ENCODE results near the gene PPM1E.
"Not testable (repeated sequence)": the region's sequence is repeated elsewhere in the genome, so short reads cannot be mapped to it uniquely, and the experiment has no call there.

PPM1E gene

DNA sequence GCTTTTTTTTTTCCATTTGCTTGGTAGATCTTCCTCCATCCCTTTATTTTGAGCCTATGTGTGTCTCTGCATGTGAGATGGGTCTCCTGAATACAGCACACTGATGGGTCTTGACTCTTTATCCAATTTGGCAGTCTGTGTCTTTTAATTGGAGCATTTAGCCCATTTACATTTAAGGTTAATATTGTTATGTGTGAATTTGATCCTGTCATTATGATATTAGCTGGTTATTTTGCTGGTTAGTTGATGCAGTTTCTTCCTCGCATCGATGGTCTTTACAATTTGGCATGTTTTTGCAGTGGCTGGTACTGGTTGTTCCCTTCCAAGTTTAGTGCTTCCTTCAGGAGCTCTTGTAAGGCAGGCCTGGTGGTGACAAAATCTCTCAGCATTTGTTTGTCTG, 94.5 kb downstream of the PPM1E start:
- not testable (repeated sequence) for DNase-seq

DNA sequence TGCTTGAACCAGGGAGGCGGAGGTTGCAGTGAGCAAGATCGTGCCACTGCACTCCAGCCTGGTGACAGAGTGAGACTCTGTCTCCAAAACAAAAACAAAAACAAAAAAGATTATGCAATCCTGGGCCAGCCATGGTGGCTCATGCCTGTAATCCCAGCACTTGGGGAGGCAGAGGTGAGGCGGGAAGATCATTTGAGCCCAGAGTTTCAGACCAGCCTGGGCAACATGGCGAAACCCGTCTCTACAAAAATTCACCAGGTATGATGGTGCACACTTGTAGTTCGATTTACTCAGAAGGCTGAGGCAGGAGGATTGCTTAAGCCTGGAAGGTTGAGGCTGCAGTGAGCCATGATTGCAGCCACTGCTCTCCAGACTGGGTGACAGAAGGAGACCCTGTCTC, 109.6 kb downstream of the PPM1E start:
- no peak for DNase-seq

DNA sequence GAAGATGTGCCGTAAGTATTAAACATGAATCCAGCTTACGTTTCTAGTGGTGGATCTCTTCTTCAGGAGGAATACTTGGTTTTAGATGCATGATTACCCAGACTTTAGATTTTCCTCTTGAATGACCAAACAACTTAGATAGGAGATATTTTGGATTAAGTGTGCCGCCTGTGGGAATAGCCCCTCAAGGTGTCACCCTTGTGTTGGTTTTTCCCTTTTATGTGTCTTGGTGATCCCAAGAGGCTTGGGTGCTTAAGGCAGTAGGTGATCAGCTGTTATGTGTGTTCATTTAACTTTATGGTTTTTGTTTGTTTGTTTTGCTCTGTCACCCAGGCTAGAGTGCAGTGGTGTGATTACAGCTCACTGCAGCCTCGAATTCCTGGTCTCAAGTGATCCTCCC, 115.1 kb downstream of the PPM1E start:
- DNase-seq: no peak

DNA sequence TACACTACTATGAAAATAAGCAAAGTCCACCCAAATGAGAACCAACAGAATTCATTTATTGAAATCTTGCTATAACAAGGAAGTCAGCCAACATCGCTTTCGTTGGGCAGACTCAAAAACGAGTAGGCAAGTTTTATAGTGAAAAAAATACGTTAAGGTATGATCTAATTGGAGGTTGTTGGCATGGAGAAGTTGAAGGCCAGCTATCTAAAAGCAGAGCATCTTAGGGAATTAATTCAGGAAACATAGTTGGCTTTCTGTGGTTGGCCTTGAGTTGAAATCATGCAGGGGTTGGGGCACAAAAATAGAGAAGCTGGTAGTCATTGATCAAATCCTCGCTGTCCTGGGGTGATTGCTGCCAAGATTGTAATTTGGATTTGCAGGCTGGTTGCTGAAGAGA, 118.3 kb downstream of the PPM1E start:
- DNase-seq: no peak

DNA sequence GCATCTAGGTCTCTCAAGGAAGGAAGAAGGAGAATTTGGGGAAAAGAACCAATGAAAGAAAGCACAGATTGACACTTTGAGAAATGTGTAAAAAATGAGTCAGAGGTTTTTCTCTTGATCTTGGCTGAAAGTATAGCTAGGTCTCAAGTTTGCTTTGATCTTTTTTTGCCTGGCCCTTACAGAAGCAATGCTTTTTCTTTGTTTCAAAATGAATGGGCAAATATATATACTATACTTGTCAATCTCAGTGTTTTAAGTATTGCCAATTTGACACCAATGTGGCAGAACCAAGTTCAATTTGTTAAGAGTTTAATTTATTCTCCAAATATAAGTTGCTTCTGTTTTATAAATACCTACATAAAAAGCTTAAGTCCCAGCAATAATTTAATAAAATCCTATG, 119.6 kb downstream of the PPM1E start:
- no peak for DNase-seq

DNA sequence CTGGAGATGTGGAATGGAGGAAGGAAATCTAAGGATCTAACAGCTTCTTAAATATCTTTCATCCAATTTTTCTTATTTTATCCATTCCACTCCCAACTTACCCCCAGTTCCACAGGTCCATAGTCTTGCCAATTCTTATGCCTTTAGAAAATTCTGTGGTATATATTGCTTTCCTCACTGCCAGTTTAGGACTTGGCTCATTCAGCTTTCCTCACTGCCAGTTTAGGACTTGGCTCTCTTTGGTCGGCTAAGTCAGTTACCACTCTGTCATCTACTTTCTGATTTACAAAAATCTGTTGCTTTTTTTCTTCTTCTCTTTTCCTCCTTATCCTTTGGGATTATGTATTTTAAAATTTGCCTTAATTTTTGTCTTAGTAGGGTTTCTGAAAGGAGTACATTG, 128.5 kb downstream of the PPM1E start:
- DNase-seq: no peak

DNA sequence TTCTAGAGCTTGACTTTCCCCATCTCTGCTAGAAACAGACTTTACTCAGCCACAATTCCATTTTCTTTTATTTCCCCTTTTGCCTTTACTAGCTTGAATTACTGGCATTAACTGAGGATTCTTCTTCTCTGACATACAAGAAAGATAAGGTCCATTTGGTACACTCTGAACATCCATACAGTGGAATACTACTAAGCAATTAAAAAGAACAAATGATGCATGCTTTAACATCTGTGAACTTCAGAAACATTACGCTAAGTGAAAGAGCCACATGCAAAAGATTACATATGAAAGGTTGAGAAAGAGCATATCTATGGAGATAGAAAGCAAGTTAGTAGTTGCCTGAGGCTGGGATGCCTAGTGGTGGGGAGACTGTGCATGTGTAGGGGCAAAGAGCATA, 130.9 kb downstream of the PPM1E start:
- no peak for DNase-seq

DNA sequence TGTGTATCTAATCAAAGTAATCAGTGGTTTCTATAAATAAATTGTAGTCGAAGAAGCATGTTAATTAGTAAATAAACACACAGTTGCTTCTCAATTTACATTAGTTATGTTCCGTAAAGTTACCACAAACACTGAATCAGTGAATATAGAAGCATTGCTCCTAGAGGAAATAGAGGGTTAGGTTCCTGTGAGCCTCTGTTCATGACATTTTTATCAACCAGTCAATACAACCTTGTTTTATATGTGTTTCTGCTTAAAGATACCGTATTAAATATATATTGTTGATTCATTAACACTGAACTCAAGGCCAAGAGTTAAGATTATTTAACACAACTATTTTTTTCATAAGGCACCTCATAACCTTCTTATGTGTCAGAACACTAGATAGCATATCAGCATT, 134.3 kb downstream of the PPM1E start:
- DNase-seq: no peak

DNA sequence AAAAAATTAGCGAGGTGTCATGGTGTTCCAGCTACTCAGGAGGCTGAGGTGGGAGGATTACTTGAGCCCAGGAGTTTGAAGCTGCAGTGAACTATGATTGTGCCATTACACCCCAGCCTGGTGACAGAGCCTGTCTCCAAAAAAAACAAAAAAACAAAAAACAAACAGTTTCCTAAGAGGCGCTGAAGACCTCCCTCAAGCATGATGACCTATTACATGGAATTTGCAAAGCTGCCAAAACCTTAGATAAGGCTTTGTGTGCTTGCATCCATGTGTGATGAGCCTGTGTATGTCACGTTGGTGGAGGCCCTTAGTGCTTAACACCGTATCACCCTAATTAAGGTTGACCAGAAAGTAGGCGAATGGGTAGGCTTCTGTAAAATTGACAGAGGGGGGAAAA, 143.5 kb downstream of the PPM1E start:
- DNase-seq: no peak

DNA sequence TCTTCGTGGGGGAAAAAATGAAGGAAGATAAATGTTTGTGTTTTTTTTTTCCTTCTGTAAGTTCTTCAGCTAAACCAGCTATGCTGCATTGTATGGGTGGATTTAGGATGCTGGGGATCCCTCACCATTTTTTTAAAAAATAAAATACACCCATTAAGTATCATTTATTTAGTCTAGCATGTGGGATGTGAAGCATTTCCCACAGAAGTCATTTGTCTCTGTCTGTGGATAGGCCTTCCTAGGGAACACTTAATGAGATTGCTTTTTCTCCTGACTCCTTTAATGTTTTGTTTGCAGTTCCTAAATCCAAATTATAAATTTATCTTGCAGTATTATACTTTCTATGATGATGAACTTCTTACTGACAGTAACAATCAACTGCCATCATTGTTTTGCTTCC, 146.7 kb downstream of the PPM1E start:
- no peak for DNase-seq

DNA sequence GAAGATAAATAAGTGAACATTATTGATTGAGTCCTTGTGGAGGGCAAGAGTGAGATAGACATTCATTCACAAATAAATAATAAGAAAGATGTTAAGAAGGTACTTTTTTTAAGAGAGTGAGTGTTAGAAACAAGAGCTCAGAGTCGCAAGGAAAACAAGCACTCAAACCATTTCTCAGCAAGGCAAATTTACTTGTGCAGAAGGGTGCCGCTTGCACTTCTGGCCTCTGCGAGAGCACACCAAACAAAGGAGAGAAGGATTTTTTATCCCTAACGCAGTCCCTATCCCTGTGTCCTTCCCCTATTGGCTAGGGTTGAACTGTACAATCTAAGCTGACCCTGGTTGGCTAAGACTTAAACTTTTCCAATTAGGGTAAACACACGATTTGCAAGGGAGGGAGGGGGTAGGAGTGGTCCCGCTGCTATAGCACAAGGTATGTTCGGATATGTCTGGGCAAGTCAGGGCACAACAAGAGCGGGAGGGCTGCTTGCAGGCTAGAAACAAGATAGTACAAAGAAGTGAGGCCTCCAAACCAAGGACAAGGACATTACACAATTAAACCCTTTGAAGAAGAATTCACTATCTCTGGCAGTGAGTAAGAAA, 156.2 kb downstream of the PPM1E start:
- DNase-seq: no peak

DNA sequence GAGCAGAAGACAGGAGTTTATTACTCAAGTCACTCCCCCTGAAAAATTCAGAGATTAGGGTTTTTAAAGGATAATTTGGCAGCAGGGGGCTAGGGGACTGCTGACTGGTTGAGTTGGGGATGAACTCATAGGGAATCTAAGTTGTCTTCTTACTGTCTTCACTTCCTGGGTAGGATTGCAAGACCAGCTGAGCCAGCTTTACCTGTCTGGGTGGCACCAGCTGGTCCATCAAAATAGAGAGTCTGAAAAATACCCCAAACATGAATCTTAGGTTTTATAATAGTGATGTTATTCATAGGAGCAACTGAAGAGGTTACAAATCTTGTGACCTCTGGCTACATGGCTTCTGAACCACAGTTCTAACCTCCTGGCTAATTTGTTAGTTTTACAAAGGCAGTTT, 157.9 kb downstream of the PPM1E start:
- DNase-seq: no peak

DNA sequence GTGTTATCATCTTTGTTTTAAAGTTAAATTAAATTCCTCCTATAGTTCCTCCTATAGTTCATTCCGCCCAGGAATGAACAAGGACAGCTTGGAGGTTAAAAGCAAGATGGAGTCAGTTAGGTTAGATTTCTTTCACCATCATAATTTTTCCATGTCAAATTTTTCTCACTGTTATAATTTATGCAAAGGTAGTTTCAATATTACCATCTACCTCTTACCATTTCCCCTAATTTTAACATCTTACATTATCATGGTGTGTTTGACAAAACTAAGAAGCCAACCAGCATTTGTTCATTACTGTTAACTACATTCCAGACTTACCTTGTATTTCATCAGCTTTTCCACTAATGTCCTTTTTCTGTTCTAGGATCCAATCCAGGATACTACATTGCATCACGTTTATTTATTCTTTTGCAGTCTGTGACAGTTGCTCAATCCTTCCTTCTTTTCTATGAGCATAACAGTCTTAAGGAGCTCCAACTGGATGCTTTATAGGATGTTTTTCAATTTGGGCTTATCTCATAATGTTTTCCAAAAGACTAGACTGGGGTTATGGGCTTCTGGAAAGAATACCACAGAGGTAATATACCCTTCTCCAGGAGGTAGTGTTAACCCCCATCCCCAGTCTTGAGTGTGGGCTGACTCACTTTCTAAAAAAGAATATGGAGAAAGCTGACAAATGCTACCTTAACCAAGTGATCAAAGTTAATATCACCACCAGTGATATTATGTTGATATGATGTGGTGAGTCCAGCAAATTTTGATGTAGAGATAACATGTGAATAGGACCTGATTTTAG, 158.5 kb downstream of the PPM1E start:
- DNase-seq: no peak

DNA sequence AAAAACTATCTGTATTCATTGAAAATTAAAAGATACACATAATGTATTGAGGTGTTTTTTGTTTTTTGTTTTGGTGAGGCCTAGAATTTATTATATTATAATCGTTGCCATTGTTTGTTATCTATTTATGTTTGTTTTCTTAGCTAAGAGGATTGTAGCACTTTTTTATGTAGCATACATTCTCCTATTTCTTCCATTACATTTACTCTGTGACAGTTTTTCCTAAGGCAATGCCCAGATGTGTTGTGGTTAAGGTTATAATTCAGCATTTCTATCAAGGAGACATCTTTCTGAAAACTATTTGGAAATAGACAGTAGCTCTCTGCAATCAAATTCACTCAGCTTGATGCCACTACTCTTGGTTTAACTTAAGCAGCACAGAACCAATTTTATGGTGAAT, 161.6 kb downstream of the PPM1E start:
- no peak for DNase-seq

DNA sequence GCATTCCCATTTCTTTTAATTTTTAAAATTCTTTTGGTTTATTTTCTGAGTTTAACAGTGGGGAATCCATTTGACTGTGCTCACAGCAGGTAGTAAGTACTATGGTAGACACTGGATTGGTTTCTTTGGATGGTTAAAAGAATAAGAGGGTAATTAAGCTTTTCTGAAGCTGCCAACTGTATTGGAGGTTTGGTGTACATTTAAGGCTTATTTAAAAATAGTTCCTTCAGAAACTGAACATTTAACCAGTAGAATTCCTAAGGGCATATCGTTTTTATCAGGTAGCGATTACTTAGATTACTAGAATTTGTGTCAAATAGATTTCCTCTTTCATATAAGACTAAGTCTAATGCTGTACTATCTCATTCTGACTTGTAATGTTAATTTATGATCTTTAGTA, 162.4 kb downstream of the PPM1E start:
- no peak for DNase-seq

DNA sequence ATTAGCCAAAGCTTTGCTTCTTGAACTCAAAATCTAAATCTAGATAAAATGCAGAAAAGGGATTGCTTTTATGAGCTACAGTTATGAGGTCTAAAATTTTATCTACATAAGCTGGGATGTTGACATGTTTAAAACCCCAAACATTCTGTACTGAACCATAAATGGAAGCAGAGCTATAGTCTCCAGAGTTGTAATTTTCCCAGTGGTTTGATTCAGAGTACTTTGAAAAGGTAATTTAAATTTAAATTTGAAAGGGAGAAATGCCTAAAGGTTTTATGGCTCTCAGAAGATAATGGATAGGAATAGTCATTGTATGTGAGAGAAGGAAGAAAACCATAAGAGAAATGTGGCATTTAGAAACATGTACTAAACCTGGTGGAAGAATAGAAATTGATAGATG, 163.2 kb downstream of the PPM1E start:
- no peak for DNase-seq

DNA sequence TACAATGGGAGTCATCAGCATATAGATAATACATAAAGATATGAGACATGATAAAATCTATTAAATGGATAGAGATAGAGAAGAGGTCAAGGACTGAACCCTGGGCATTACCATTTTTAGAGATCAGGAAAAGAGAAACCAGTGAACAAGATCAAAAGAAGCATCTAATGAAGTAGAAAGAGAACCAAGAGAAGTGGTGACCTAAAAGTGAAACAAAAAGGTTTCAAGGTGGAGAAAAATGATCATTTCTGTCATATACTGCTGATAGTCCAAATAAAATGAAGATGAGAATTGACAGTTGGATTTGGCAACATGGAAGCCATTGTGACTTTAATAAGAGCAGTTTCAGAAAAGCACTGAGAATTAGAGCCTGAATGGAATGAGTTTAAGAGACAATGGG, 165.1 kb downstream of the PPM1E start:
- DNase-seq: no peak

DNA sequence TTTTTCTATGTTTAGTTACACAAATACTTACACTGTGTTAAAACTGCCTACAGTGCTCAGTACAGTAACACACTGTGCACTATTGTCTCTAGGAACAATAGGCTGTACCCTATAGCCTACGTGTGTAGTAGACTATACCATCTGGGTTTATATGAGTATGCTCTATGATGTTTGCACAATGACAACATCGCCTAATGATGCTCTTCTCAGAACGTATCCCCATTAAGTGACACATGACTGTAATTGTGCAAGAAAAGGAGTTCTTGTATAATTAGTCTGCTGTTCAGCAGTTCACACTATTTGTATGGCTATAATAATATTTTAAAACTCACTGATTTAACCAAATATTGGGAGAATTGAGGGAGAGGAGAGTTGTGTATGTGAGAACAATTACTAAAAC, 177.3 kb downstream of the PPM1E start:
- DNase-seq: no peak

DNA sequence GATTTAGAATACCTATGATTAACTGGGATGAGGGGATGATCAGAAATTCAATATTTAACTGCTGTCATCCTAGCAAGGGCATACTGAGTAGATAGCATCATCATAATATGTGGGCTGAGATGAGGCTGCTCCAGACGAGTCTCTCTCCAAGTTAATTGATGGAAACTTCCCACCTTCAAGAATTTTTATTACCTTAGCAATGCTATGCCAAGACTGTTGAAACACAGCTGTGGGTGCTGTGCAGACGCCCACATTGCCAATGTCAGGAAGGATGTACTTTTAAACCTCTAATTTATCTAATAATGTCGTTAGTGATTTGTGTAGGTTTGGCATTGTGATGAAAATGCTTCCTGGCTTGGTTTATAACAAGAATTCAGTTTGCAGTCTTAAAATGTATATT, 180.6 kb downstream of the PPM1E start:
- DNase-seq: no peak

DNA sequence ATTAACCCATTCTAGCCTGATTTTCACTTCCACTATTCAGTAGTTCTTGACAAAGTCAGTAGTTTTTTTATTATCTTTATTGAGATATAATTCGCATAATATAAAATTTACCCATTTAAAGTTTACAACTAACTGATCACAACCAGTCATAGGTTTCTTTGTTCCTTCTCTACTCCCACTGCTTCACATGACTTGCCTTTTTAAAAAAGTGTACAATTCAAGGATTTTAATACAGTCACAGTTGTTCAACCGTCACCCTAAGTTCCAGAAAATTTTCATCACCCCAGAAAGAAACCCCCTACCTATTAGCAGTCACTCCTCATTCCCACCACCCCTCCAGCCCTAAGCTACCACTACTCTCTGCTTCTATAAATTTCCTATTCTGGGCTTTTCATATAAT, 188.5 kb downstream of the PPM1E start:
- no peak for DNase-seq

DNA sequence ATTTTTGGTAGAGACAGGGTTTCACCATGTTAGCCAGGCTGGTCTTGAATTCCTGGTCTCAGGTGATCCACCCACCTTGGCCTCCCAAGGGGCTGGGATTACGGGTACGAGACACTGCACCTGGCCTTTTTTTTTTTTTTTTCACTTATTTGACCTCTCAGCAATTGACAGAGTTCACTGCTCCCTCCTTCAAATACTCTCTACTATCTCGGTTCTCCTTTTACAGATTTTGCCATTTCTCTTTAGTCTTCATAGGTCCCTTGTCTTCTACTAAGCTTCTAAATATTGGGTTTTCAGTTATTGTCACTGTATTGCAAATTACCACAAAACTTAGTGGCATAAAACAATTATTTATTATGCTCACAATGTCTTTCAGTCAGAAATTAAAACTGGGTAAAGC, 191.8 kb downstream of the PPM1E start:
- no peak for DNase-seq

DNA sequence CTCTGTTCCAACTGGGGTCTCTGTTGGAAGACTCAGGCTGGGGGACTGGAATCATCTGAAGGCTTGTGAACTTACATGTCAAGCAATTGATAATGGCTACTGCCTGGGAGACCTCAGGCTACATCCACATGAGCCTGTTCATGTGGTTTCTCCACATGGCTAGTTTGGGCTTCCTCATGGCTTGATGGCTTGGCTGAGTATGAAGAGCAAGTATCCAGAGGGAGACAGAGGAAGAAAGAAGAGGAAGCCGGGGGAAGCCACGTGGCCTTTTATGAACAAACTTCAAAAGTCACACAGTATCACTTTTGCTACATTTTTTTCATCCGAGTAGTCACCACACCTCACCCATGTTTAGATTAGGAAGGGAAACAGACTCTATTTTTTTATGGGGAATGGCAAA, 192.2 kb downstream of the PPM1E start:
- no peak for DNase-seq

DNA sequence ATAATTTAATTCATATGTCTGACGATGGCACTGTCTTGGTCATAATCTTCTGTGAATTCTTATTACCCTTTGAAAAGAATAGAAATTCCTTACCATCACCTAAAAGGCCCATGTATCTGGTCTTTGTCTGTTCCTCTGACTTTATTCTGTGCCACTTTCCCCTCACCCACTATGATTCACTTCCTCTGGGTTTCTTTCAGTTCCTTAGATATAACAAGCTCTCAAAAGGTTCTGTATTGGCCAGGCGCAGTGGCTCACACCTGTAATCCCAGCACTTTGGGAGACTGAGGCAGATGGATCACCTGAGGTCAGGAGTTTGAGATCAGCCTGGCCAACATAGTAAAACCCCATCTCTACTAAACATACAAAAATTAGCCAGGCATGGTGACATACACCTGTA, 198.7 kb downstream of the PPM1E start:
- not testable (repeated sequence) for DNase-seq

DNA sequence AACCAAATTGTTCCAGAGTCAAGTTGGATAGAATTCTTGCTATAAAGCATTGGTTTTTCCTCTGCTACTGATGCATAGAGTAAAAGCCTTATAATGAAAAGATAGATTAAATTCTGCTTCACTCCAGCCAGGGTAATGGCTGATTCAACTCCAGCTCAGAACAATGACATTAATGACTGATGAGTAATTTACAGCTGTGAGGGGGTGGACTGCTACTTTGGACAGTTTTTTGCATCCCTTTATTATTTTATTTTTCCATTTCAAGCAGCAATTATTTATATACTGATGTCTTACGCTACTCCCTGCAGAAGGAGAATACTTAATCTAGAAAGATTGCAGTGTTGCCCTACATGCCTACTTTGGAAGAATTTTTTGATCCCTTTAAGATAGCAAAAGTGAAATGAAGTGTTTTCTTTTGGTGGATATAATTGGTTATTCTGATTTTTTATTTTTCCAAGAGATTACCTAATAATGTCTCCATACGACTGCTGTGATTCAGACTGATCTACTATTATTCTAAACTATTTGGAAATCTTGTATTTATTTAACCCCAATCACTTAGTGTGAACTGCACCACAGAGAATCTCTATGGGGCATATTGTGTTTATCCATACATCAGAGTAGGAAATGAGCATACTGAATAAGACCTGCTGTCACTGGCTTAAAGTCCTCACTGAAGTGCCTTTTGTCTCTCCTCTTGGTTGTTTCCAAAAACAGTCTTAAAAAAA, 201.5 kb downstream of the PPM1E start:
- DNase-seq: no peak

DNA sequence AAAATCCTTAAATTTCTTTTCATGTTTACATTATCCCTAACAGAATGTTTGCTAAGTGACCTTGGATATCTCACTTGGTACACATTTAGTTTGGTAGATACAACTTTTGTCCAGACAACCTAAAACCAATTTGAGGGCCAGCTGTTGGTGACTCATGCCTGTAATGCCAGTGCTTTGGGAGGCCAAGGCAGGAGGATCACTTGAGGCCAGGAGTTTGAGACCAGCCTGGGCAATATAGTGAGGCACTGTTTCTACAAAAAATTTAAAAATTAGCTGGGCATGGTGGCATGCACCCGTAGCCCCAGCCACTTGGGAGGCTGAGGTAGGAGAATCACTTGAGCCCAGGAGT, 202.0 kb downstream of the PPM1E start:
- not testable (repeated sequence) for DNase-seq

All from SHP77 treated with DMSO at 0.1 percent for 48 hours (cell line).